GM19238 (cell line): ENCODE data around the gene PPARD.
A peak's percentile ranks its signal among the peaks of the same experiment; 100 is the strongest.
"Not testable (repeated sequence)": the region's sequence is repeated elsewhere in the genome, so short reads cannot be mapped to it uniquely, and the experiment has no call there.

Experiments used
- DNase-seq: peaks from one replicate; pipeline ENCODE4 v3.0.0; 2011; ENCODE audit warnings: low spot score; ENCODE audit not compliant: insufficient read length

Gene PPARD

GRCh38 chr6:35312076-35312800, 30.1 kb upstream of the PPARD start:
- DNase-seq: no peak

GRCh38 chr6:35312807-35313206, 29.6 kb upstream of the PPARD start:
- DNase-seq: no peak

- DNase-seq: no peak
Observed at GRCh38 chr6:35317483-35318195, 24.7 kb upstream of the PPARD start.

GRCh38 chr6:35318196-35319171, 23.9 kb upstream of the PPARD start:
- DNase-seq: no peak

- DNase-seq: no peak
Observed at GRCh38 chr6:35319346-35320030, 22.9 kb upstream of the PPARD start.

- no peak for DNase-seq
Observed at GRCh38 chr6:35320031-35320410, 22.3 kb upstream of the PPARD start.

GRCh38 chr6:35321091-35321490, 21.3 kb upstream of the PPARD start:
- no peak for DNase-seq

- peak; percentile 74 for DNase-seq
Observed at GRCh38 chr6:35327349-35328027, 14.9 kb upstream of the PPARD start.

GRCh38 chr6:35328108-35328723, 14.1 kb upstream of the PPARD start:
- DNase-seq: no peak

GRCh38 chr6:35328965-35329364, 13.4 kb upstream of the PPARD start:
- not testable (repeated sequence) for DNase-seq

GRCh38 chr6:35330541-35331119, 11.7 kb upstream of the PPARD start:
- DNase-seq: no peak

- not testable (repeated sequence) for DNase-seq
Observed at GRCh38 chr6:35332074-35332887, 10.1 kb upstream of the PPARD start.

GRCh38 chr6:35341557-35341956, 801 bp upstream of the PPARD start:
- no peak for DNase-seq

- DNase-seq: no peak
Observed at GRCh38 chr6:35343092-35343834, 905 bp downstream of the PPARD start.

- no peak for DNase-seq
Observed at GRCh38 chr6:35343835-35344550, 1.6 kb downstream of the PPARD start.

- no peak for DNase-seq
Observed at GRCh38 chr6:35351422-35351821, 9.1 kb downstream of the PPARD start.

GRCh38 chr6:35352735-35353134, 10.4 kb downstream of the PPARD start:
- no peak for DNase-seq
